Glomerular visceral epithelial cell (primary cell): ENCODE measurements around the gene TUBA3D.
"Not testable (repeated sequence)": the region's sequence is repeated elsewhere in the genome, so short reads cannot be mapped to it uniquely, and the experiment has no call there.

Source experiments
- DNase-seq: peaks from one replicate; pipeline ENCODE4 v3.0.0-alpha.2; 2016; ENCODE audit errors: extremely low spot score

TUBA3D gene

GRCh38 chr2:131514408-131515166, 38.7 kb downstream of the TUBA3D start:
- not testable (repeated sequence) for DNase-seq

- DNase-seq = not testable (repeated sequence)
Measured at GRCh38 chr2:131515235-131515634, 39.3 kb downstream of the TUBA3D start.

- no peak for DNase-seq
Measured at GRCh38 chr2:131516011-131516410, 40.1 kb downstream of the TUBA3D start.

- peak; percentile 39 for DNase-seq
Measured at GRCh38 chr2:131516621-131517020, 40.7 kb downstream of the TUBA3D start.

GRCh38 chr2:131517106-131517831, 41.4 kb downstream of the TUBA3D start:
- DNase-seq = no peak

- DNase-seq = not testable (repeated sequence)
Measured at GRCh38 chr2:131517856-131518255, 41.9 kb downstream of the TUBA3D start.

GRCh38 chr2:131518531-131518930, 42.6 kb downstream of the TUBA3D start:
- DNase-seq = not testable (repeated sequence)

GRCh38 chr2:131519466-131519865, 43.5 kb downstream of the TUBA3D start:
- no peak for DNase-seq

- not testable (repeated sequence) for DNase-seq
Measured at GRCh38 chr2:131519871-131520470, 44.1 kb downstream of the TUBA3D start.

GRCh38 chr2:131520526-131520925, 44.6 kb downstream of the TUBA3D start:
- DNase-seq = no peak

GRCh38 chr2:131521524-131521923, 45.6 kb downstream of the TUBA3D start:
- not testable (repeated sequence) for DNase-seq

- no peak for DNase-seq
Measured at GRCh38 chr2:131521961-131522781, 46.3 kb downstream of the TUBA3D start.

GRCh38 chr2:131525256-131525655, 49.3 kb downstream of the TUBA3D start:
- DNase-seq = not testable (repeated sequence)

- peak; percentile 74 for DNase-seq
Measured at GRCh38 chr2:131527131-131528001, 51.4 kb downstream of the TUBA3D start, which contains the start of gene CCDC74A. CCDC74A (plus strand) TSS chr2:131527888; CDS start chr2:131527971, 83 bp downstream.

GRCh38 chr2:131528981-131529863, 53.3 kb downstream of the TUBA3D start:
- peak; percentile 21 for DNase-seq

GRCh38 chr2:131529864-131530445, 54.0 kb downstream of the TUBA3D start:
- DNase-seq = not testable (repeated sequence)

GRCh38 chr2:131530626-131531344, 54.9 kb downstream of the TUBA3D start:
- not testable (repeated sequence) for DNase-seq

GRCh38 chr2:131531547-131532185, 55.7 kb downstream of the TUBA3D start:
- DNase-seq = not testable (repeated sequence)
